ENCODE measurements around the gene LRRIQ4.

DNA sequence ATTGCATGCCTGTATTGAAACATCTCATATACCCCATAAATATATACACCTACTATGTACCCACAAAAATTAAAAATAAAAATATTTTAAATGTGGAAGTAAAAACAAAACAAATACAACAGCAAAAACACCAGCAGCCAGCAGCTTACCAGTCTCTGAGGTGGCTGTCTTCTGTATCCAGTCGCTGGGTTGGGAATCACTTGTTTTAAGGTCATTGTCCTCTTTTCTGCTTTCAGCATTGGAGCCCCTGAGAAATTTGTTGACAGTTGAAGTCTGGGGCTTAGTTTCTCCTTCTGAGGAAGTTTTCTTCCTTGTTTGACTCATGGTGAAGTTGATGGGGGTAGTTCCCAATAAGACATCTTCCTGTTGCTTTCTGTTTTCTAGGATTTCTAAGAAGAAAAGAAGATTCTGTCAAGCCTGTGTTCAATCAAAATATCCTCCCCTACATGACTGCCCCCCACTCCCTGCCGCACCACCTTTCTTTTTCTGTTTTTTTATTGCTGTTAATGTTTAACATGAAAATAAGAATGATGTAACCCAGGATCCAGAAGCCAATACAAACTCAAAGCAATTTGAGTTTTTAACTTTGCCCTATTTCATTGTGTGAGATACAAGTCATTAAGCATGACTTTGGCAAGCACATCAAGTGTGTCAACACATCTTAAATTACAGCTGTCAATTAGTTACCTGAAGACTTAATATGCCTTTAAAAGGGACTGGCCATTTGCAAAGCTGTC, 57.0 kb downstream of the LRRIQ4 start, which contains the start of gene LRRC31:
- TF ChIP-seq, protein P1, sequence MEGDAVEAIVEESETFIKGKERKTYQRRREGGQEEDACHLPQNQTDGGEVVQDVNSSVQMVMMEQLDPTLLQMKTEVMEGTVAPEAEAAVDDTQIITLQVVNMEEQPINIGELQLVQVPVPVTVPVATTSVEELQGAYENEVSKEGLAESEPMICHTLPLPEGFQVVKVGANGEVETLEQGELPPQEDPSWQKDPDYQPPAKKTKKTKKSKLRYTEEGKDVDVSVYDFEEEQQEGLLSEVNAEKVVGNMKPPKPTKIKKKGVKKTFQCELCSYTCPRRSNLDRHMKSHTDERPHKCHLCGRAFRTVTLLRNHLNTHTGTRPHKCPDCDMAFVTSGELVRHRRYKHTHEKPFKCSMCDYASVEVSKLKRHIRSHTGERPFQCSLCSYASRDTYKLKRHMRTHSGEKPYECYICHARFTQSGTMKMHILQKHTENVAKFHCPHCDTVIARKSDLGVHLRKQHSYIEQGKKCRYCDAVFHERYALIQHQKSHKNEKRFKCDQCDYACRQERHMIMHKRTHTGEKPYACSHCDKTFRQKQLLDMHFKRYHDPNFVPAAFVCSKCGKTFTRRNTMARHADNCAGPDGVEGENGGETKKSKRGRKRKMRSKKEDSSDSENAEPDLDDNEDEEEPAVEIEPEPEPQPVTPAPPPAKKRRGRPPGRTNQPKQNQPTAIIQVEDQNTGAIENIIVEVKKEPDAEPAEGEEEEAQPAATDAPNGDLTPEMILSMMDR (IDR thresholded peaks at IDR 0.05), result no peak
- no peak for TF ChIP-seq POLR2A (IDR thresholded peaks at IDR 0.05)

Data from body of pancreas (tissue), 4 donors.